Islet precursor cell (in vitro differentiated cells): ENCODE data around the gene TMEM203.
"Not testable (repeated sequence)": the region's sequence is repeated elsewhere in the genome, so short reads cannot be mapped to it uniquely, and the experiment has no call there.

Source experiments
- DNase-seq: peaks from one replicate; pipeline ENCODE4 v3.0.0-alpha.2; 2018

The TMEM203 gene

DNA sequence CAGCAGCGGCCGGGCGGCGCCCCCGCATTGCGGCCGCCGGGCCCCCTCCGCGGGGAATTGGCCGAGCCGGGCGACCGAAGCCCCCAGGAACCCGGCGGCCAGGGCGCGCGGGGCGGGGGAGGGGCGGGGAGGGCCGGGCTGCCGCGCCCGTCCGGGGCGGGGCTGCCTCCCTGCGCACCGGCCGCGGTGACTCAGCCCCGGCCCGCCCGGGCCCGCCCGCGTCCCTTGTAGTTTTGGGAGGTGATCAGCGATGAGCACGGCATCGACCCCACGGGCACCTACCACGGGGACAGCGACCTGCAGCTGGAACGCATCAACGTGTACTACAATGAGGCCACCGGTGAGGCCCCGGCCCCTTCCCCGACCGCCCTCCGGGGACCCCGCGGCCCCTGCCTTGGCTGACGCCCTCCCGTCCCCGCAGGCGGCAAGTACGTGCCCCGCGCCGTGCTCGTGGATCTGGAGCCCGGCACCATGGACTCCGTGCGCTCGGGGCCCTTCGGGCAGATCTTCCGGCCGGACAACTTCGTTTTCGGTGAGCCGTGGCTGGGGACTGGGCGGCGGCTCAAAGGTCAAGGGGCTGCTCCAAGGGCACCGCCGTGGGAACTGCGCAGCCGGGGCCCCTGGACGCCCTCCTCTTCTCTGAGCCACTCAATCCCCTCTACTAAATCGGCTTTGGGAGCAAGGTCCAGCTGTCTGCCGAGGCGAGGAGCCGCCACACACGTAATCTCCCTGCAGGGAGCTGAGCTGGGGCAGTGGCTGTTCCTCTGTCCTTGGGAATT lies 36.2 kb upstream of the TMEM203 start:
- no peak for DNase-seq

DNA sequence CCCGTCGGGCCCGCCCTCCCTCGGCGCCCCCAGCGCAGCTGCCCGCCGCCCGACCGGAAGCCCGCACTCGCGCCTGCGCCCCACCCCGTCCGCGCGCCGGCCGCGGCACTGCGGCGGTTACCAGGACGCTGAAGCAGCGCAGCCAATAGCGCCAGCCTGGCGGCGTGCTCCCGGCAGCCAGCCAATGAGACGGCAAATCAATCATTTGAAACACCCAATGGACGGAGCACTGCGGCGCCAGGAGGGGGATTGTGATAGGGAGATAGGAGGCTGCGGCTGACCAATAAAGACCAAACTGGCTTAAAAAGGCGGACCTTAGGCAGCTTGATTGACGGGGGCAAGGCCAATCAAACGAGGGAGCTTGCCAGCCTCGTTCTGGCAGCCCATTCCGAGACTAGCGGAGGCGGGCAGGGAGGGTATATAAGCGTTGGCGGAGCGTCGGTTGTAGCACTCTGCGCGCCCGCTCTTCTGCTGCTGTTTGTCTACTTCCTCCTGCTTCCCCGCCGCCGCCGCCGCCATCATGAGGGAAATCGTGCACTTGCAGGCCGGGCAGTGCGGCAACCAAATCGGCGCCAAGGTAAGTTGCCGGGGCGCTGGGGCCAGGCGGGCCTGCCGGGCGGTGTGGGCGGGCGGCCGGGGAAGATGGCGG lies 35.5 kb upstream of the TMEM203 start, which contains the start of gene TUBB4B:
Gene TUBB4B (plus strand): TSS at position 447 of the 649 bp plus-strand sequence. CDS start 74 bp downstream, at position 521.
- DNase-seq, result peak; percentile 100

DNA sequence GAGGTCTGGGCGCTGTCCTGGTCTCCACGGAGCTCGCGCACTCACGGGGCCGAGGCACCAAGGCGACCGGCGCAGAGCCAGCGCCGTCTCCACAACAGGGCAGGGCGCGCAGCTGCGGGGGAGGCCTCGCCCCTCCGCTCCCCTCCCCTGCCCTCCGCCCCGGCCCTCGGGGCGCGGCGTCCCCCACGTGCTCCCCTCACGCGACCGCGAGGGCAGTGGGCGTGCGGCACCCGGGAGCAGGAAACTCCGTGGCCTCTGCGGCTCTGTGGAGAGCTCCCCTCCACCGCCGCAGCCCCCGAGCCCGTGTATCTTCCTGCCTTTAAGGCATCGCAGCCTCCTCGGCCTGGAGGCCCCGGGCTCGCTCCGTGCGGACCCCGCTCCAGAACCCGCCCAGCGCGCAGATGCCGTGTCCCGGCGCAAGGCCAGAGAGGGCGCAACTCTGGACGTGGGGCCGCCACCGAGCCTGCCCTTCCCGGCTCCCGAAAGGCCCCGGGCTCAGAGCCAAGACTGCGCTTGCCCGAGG lies 34.9 kb upstream of the TMEM203 start:
- no peak for DNase-seq

DNA sequence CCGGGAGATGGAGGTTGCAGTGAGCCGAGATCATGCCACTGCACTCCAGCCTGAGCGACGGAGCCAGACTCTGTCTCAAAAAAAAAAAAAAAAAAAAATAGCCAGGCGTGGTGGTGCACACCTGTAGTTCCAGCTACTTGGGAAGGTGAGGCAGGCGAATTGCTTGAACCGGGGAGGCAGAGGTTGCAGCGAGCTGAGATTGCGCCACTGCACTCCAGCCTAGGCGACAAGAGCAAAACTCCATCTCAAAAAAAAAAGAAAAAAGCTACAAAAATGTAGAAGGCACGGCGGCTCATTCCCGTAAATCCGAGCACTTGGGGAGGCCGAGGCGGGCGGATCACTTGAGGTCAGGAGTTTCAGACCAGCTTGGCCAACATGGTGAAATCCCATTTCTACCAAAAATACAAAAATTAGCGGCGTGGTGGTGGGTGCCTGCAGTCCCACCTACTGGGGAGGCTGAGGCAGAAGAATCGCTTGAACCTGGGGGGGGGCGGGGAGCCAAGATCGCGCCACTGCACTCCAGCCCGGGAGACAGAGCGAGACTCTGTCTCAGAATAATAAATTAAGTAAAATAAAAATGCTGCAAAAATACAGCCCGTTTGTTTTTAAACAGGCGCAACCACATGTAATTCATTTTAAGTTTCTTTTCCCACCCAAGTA lies 34.2 kb upstream of the TMEM203 start:
- not testable (repeated sequence) for DNase-seq

DNA sequence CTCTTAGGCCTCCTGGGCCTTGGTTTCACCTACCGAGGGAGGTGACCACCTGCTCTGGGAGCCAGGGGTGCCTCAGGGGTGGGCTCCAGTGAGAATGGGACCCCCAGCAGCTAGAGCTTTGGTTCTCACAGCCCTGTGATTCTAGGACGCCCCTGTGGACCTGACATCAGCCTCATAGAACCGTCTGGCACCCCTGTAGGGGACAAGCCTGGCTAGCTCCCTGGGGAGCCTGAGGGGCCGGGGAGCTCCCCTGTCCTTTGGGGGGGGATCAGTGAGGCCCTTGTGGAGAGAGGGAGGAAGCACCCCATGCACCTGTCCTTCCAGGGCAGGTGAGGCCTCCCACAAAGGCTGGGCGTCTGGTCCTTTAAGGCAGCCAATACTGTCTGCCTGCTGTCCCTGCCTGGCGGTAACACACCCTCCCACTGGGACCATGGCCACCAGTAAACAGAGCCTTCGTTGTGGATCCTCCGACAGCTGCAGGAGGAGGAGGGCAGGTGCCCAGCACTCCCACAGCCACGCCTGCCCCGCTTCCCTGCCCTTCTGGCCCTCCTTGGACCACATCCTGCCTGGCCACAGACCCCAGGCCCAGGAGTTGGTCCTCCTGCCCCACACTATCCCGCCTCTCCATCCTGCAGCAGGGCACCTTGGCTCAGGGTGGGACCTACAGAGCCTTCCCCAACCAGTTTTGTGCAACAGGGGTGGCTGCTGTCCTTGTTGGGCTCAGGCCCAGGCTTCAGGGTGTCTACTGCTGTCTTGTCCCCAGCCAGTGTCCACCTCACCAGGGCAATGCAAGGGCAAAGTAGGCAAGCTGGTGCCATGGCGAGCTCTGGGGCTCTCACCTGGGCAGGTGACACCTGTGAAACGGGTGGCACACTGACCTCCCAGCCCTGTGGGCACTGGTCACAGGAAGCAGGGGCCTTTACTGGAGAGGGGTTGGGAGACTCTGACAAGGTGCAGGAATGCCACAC lies 32.6 kb upstream of the TMEM203 start:
- no peak for DNase-seq

DNA sequence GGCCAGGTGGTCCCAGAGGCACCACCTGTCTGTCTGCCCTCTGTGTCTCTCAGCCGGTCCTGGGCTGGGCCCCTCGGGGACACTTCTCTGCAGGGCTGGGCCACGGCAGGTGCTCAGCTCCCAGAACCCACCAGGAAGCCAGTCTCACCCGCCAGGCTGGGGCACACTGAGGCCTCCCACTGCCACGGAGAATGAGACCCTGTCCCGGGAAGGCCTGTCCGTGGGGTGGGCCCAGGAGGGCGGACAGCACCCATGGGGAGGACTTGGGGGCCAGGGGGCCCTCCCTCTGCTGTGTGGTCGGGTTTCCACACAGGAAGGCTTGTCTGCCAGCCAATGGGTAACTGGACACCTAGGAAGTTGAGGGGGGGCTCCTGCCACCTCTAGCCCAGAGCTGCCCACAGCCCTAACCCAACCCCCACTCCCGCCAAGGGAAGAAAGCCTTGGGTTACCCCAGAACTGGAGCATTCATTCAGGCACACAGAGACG lies 31.5 kb upstream of the TMEM203 start:
- DNase-seq, result no peak

DNA sequence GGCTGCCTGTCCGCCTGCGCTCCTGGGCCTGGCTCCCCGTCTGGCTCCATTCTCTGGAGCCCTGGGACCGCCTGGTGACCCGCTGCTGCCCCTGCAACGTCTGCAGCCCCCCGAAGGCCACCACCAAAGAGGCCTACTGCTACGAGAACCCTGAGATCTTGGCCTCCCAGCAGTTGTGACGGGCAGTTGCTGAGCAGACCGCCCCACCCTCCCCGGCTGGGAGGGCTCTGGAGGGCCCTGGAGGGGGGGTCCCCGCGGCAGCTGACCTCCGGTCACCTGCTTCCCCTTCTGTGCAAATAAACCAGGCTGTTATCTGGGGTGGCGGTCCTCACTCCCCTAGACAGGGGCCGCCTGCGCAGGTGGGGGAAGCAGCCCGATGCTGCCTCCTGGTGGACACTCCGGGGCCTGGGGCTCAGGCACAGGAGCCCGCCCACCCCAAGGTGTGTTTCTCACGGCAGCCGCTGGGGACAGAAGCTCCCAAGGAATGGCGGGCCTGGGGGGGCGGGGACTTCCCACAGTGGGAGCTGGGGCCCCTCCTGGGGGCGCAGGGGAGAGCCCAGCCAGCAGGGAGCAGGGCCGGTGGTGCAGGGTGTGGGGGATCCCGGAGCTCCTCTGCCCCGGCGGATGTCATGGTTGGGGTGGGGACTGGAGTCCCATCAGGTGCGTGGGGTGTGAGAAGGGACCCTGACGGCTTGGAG lies 30.9 kb upstream of the TMEM203 start:
- peak; percentile 90 for DNase-seq

DNA sequence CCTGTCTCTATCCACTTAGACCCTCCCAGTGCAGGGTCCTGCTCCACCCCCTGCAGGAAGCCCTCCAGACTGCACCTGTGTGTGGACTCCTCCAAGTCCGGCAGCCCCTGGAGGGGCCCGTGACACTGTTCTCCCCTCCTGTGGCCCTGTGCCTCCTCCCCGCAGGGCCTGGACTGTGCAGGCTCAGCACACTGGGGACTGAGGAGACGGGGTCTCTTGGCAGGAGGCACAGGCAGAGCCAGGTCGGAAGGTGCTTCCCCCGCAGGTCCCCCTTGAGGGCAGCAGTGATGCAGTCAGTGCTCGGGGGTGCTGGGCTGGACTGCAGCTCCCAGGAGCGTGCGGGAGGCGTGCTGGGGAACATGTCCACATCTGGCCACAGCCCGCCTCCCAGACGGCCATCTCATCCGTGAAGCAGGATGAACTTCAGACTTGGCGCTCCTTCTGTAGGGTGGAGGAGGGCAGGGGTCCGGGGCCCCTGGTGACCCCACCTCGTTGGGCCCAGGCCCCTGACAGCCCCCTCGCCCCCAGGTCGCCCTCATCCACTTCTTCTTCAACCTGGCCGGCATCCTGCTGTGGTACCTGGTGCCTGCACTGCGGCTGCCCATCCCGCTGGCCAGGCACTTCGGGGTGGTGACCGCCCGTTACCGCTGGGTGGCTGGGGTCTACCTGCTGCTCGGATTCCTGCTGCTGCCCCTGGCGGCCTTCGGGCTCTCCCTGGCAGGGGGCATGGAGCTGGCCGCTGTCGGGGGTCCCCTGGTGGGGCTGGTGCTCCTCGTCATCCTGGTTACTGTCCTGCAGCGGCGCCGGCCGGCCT lies 30.2 kb upstream of the TMEM203 start:
- DNase-seq, result no peak

DNA sequence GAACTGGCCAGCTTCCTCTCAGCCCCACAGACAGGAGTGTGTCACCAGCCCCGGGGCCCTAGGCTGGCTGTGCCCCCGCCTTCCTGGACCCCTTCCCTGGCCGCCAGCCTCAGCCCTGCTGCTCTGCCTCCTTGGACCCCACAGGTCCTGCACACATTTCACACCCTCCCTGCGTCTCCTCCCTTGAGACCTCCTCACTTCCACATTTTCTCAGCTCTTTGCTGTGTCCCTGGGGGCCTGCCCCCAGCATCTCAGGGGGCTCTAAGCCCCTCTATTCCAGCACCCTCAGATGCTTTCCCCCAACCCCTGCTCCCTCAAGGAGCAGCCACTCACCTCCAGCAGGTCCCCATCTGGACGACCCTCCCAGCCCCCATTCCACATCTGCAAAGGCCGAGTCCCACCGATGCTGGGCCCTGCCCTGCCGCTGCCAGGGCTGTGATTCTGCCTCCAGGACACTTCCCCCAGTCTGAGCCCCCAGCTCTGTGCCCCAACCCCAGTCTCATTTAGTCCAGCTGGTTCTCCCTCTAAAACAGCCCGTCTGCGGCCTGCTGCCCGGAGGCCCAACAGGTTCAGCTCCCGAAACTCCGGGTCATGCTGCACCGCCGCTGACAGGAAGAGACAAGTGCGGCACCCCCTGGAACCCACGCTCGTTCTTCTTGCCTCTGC lies 29.4 kb upstream of the TMEM203 start:
- DNase-seq, result no peak

DNA sequence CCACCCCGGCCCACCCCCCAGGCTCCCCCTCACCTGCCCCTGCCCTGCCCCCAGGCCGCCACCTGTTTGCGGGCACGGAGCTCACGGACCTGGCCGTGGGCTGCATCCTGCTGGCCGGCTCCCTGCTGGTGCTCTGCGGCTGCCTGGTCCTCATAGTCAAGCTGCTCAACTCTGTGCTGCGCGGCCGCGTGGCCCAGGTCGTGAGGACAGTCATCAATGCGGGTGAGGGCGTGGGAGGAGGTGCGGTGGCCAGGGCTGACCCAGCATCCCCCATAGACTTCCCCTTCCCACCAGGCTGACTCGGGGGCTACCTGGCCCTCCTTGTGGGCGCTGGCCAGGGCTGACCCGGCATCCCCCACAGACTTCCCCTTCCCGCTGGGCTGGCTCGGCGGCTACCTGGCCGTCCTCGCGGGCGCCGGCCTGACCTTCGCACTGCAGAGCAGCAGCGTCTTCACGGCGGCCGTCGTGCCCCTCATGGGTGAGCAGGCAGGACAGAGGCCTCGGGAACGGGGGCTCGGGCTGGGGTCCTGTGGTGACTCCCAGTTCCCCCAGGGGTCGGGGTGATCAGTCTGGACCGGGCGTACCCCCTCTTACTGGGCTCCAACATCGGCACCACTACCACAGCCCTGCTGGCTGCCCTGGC lies 28.7 kb upstream of the TMEM203 start:
- DNase-seq, result no peak

DNA sequence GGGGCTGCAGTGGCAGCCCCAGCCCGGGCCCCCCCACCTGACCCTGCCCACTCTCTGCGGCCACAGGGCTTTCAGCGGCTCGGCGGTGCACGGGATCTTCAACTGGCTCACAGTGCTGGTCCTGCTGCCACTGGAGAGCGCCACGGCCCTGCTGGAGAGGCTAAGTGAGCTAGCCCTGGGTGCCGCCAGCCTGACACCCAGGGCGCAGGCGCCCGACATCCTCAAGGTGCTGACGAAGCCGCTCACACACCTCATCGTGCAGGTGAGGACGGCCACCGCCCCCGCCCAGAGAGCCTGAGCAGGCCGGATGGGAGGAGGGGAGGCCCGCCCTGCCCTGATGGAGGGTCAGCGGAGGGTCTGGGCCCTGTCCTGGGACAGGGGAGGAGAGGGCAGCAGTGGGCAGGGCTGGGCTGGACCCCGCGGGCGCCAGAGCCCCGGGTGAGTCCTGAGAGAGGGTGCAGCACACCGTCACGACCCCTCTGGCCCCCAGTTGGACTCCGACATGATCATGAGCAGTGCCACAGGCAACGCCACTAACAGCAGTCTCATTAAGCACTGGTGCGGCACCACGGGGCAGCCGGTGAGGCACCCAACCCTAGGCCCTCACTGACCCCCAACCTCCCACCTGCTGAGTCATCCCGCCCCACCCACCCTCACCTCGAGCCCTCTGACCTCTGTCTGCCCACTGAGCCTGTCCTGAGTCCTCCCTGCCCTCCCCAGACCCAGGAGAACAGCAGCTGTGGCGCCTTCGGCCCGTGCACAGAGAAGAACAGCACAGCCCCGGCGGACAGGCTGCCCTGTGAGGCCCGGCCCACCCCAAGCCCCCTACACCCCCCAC lies 27.9 kb upstream of the TMEM203 start:
- no peak for DNase-seq

DNA sequence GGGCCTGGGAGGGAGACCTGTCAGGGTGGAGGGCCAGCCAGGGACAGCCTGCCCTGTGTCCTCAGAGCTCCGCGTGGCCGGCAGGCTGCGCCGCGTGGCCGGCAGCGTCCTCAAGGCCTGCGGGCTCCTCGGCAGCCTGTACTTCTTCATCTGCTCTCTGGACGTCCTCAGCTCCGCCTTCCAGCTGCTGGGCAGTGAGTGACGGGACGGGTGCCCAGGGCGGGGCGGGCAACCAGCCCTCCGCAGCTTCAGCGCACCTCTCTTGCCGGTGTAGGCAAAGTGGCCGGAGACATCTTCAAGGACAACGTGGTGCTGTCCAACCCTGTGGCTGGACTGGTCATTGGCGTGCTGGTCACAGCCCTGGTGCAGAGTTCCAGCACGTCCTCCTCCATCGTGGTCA lies 27.1 kb upstream of the TMEM203 start:
- no peak for DNase-seq

DNA sequence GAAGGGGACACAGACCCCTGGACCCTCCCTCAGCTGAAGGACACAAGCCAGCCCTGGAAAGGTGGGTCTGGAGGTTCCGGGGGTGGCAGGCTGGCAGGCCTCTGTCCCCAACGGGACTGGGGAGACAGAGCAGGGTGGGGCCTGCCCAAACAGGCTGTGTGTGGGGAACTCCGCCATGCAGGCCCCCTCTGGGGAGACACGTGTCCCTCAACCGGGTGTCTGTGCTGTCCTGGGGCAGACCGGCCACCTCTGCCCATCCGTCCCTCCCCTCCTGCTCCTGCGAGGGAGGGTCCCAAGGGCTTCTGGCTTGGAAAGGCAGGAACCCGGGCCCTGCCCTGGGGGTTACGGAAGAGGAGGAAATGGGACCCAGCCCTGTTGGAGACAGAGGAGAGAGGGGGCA lies 26.7 kb upstream of the TMEM203 start:
- no peak for DNase-seq

DNA sequence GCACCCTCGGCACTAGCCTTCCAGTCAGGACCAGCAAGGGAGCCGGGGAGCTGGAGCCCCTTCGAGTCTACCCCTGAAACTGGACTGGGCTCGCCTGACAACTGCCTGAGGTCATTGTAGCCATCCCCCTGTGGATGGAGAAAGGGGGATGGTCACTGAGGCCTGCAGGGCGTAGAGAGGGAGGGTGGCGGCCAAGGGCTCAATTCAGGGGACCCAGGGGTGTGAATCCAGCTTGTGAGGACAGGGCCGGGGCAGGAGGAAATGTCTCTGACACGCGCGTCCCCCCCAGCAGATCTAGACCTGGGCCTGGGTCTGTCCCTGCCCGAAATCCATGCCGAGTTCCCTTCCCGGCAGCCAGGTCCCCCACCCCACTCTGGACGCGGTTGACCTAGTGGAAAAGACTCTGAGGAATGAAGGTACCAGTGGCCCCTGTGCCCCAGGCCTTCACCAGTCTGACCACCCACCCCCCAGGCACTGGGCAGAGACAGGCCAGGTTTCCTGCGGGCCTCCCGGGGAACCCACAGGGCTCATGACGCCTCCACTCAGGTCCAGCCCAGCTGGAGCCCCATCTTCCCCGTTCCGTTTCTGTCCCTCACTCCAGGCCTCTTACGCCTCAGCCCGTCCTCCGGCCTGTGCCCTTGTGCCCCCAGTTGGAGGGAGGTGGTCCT lies 26.1 kb upstream of the TMEM203 start:
- DNase-seq, result no peak

DNA sequence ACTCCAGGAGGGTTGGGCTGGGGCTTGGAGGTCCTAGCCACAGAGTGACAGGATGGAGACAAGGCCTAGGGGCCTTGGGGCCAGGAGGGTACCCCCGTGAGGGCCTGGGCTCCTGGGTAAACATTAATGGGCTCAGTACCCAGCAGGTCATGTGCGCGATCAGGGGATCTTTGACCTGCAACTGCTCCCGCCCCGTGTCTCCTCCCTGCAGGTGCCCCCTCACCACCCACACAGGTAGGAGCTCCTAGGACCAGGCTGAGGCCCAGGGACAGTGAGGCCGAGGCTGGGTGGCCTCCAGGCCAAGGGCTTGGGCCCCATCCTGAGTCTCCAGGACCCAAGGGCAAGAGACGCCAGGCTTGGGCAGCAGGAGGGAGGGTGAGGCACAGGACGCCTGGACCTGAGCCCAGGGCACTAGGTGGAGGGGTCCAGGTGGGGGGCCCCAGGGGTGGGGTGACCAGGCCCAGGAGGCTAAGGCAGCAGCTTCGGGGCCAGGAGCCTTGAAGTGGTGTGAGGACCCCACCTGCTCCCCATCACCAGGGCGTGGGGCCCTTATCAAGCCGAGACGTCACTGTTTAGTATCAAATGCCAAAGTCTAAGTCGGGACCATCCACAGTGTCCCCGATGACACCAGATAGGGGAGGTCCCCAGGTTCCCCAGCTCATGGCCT lies 25.4 kb upstream of the TMEM203 start, which contains the start of gene SLC34A3:
Gene SLC34A3 (plus strand): TSS at position 197 of the 667 bp plus-strand sequence. CDS start 802 bp downstream, outside the sequence.
- no peak for DNase-seq

DNA sequence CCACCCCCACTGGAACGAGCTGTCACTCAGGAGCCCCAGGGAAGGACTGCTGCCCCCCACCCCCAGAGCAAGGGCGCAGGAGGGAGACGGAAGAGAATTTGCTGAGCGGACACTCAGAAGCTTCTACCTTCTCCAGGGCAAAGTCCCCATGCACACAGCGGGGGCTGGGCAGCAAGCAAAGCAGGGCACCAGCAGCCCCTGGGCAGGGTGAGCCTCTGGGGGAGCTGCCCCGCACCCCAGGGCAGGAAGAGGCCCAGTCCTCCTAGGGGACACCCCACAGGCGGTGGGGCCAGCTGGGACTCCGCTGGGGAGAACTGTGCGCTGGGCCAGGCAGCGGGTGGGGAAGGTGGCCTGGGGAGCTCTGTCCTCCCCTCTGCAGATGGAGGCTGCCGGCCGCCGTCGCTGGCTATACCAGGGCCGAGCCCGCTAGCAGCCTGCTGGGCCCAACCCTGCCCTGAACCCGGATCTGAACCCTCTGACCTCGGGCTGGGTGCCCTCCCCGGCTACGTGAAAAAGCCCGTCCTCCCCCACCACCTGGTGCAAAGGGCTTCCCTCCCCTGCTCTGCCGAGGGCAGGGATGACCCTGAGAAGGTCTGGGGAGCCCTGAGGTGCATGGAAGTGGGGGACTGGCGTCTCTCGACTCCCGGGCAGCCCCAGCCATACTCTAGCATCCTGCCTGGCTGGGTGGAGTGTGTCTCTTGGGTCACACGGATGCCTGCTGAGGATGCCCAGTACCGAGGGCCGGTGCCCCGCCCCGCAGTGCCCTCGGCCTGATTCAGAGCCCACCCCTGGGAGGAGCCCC lies 24.7 kb upstream of the TMEM203 start:
- DNase-seq, result no peak
